HCT116 (cell line): ENCODE results near the gene KIAA0930. TPM values are rescaled to one million over a fixed set of nuclear protein-coding genes. Genes with fewer than 3 reads are reported as not detected.

Experiments
- ATAC-seq: fragments of 200-7000 bp; cut with Tn5 transposase; 2 replicates; pipeline ENCODE4 v1.9.1; 2020; ENCODE audit warnings: mild to moderate bottlenecking, moderate library complexity
- BruUV-seq: library from RNA; stranded (reverse); fragments of 400-500 nt; replicated peaks from 2 replicates; lab custom pipeline; 2021; lab: Mats Ljungman, UMichigan
- CTCF ChIA-PET: fragments of 300-600 bp; sonication (Branson Sonifier 250); formaldehyde crosslinking; loops from one replicate; lab custom pipeline; 2021; ENCODE audit warnings: antibody characterized with exemption; lab: Charles Lee
- POLR2A ChIA-PET: fragments of 300-600, 350-600 bp; sonication (Branson Sonifier 250); formaldehyde crosslinking; loops from one replicate; lab custom pipeline; 2021; ENCODE audit warnings: antibody characterized with exemption; lab: Charles Lee
- RAD21 ChIA-PET, 2 experiments: fragments of 300-600 bp; sonication (Branson Sonifier 250); formaldehyde crosslinking; loops; one replicate each; lab custom pipeline; 2023; ENCODE audit warnings: low total read pairs in 2 of 2; ENCODE audit not compliant: uncharacterized antibody in 2 of 2, unreplicated experiment in 2 of 2, low non-redundant PET in 1 of 2; lab: Charles Lee
- DNase-seq: peaks from one replicate; pipeline ENCODE4 v3.0.0-alpha.2; 2010; ENCODE audit warnings: low read depth, low spot score
- H2AFZ ChIP-seq: fragments of 200-600 bp; shearing (Covaris generic), sonication (generic); 2 replicates; pipeline ENCODE4 v1.6.1; 2017; ENCODE audit warnings: low read depth, mixed run types, mixed read lengths, antibody characterized with exemption, low read length; ENCODE audit not compliant: poor library complexity, severe bottlenecking
- H3K27ac ChIP-seq: 2 replicates; pipeline ENCODE4 v1.5.1; 2012; ENCODE audit warnings: low read depth, low read length
- H3K27me3 ChIP-seq: fragments of 200-600 bp; sonication (generic); 2 replicates; pipeline ENCODE4 v1.6.1; 2016; ENCODE audit warnings: mixed run types, low read length, mixed read lengths; ENCODE audit not compliant: insufficient read depth
- H3K36me3 ChIP-seq, 2 experiments: fragments of 200-500 bp in 1 of 2; fragments of 200-600 bp in 1 of 2; sonication (Bioruptor generic) in 1 of 2; sonication (generic) in 1 of 2; 2 replicates each; pipeline versions ENCODE4 v1.5.1 to v1.6.1; 2014 to 2016; ENCODE audit warnings: low read length in 2 of 2, inconsistent platforms in 1 of 2, mixed read lengths in 1 of 2, mixed run types in 1 of 2; ENCODE audit not compliant: insufficient read depth in 2 of 2, control insufficient read depth in 1 of 2
- H3K4me1 ChIP-seq, 2 experiments: fragments of 200-600 bp in 1 of 2; sonication (generic) in 1 of 2; 2 replicates each; pipeline versions ENCODE4 v1.5.1 to v1.6.1; 2012 to 2017; ENCODE audit warnings: low read length in 2 of 2, inconsistent platforms in 1 of 2, mild to moderate bottlenecking in 1 of 2, mixed read lengths in 1 of 2, mixed run types in 1 of 2, moderate library complexity in 1 of 2; ENCODE audit not compliant: insufficient read depth in 2 of 2, control insufficient read depth in 1 of 2
- H3K4me2 ChIP-seq: fragments of 200-600 bp; sonication (generic); 2 replicates; pipeline ENCODE4 v1.6.1; 2017; ENCODE audit warnings: mixed run types, low read length, mixed read lengths
- H3K4me3 ChIP-seq, 2 experiments: fragments of 200-600 bp in 1 of 2; sonication (generic) in 1 of 2; replicated peaks in 1 of 2; 2 replicates each; pipeline ENCODE4 v1.5.1; 2011 to 2016; ENCODE audit warnings: low read length in 2 of 2, control low read depth in 1 of 2, low read depth in 1 of 2, mild to moderate bottlenecking in 1 of 2, mixed read lengths in 1 of 2, mixed run types in 1 of 2
- H3K79me2 ChIP-seq: fragments of 200-600 bp; sonication (generic); 2 replicates; pipeline ENCODE4 v1.6.1; 2017; ENCODE audit warnings: mild to moderate bottlenecking, mixed run types, low read length, moderate library complexity, mixed read lengths; ENCODE audit not compliant: insufficient read depth
- H3K9ac ChIP-seq: fragments of 200-600 bp; sonication (generic); 2 replicates; pipeline ENCODE4 v1.6.1; 2016; ENCODE audit warnings: low read length, mixed read lengths
- H3K9me2 ChIP-seq: fragments of 200-600 bp; sonication (generic), shearing (Covaris generic); 2 replicates; pipeline ENCODE4 v1.6.1; 2017; ENCODE audit warnings: mixed run types, mild to moderate bottlenecking, moderate library complexity; ENCODE audit not compliant: insufficient read depth
- H3K9me3 ChIP-seq, 2 experiments: fragments of 200-500 bp in 1 of 2; fragments of 200-600 bp in 1 of 2; sonication (Bioruptor generic) in 1 of 2; sonication (generic) in 1 of 2; 2 replicates each; pipeline ENCODE4 v1.6.1; 2014 to 2017; ENCODE audit warnings: low read length in 2 of 2, mixed read lengths in 2 of 2, inconsistent platforms in 1 of 2, low read depth in 1 of 2, mild to moderate bottlenecking in 1 of 2, mixed run types in 1 of 2, moderate library complexity in 1 of 2; ENCODE audit not compliant: control insufficient read depth in 1 of 2, insufficient read depth in 1 of 2
- H4K20me1 ChIP-seq: fragments of 200-600 bp; sonication (generic), shearing (Covaris generic); 2 replicates; pipeline ENCODE4 v1.6.1; 2017; ENCODE audit warnings: mixed run types, mild to moderate bottlenecking, moderate library complexity; ENCODE audit not compliant: insufficient read depth
- CEBPB ChIP-seq: IDR thresholded peaks from 2 replicates; pipeline ENCODE4 v1.6.1; 2012; ENCODE audit warnings: low read depth
- EGR1 ChIP-seq: IDR thresholded peaks from 2 replicates; pipeline ENCODE4 v1.6.1; 2012; ENCODE audit warnings: low read depth
- ELF1 ChIP-seq: IDR thresholded peaks from 2 replicates; pipeline ENCODE4 v1.6.1; 2012; ENCODE audit warnings: low read depth, borderline replicate concordance
- EZH2 ChIP-seq: fragments of 200-600 bp; sonication (generic); IDR thresholded peaks from 2 replicates; pipeline ENCODE4 v1.6.1; 2017; ENCODE audit warnings: antibody characterized with exemption, mixed run types
- EZH2phosphoT487 ChIP-seq: fragments of 200-600 bp; IDR thresholded peaks from 2 replicates; pipeline ENCODE4 v1.6.1; 2018; ENCODE audit warnings: antibody characterized with exemption, borderline replicate concordance
- FOSL1 ChIP-seq: IDR thresholded peaks from 2 replicates; pipeline ENCODE4 v1.6.1; 2012; ENCODE audit warnings: low read depth
- POLR2A ChIP-seq: IDR thresholded peaks from 2 replicates; pipeline ENCODE4 v1.7.0; 2011; ENCODE audit warnings: borderline replicate concordance; ENCODE audit not compliant: insufficient read depth, insufficient read length; ENCODE audit errors: extremely low read depth
- POLR2AphosphoS5 ChIP-seq: IDR thresholded peaks from 2 replicates; pipeline ENCODE4 v1.6.1; 2011; ENCODE audit warnings: mild to moderate bottlenecking, low read depth, low read length, moderate library complexity
- RAD21 ChIP-seq: IDR thresholded peaks from 2 replicates; pipeline ENCODE4 v1.6.1; 2012; ENCODE audit warnings: low read depth, mild to moderate bottlenecking
- SIN3A ChIP-seq: IDR thresholded peaks from 2 replicates; pipeline ENCODE4 v1.6.1; 2012; ENCODE audit warnings: low read depth
- SP1 ChIP-seq: IDR thresholded peaks from 2 replicates; pipeline ENCODE4 v1.6.1; 2012; ENCODE audit warnings: low read depth
- SRF ChIP-seq: IDR thresholded peaks from 2 replicates; pipeline ENCODE4 v1.6.1; 2012; ENCODE audit warnings: low read depth
- YY1 ChIP-seq: IDR thresholded peaks from 2 replicates; pipeline ENCODE4 v1.6.1; 2011; ENCODE audit warnings: low read length, low read depth, moderate library complexity, mild to moderate bottlenecking; ENCODE audit not compliant: insufficient replicate concordance; ENCODE audit errors: extremely low read depth
- ZFX ChIP-seq: fragments of 450-650 bp; IDR thresholded peaks from 2 replicates; pipeline ENCODE4 v1.6.1; 2017
- ZNF274 ChIP-seq: fragments of 200-500 bp; sonication (Bioruptor generic); IDR thresholded peaks from 2 replicates; pipeline ENCODE4 v1.6.1; 2014; ENCODE audit warnings: mild to moderate bottlenecking, low read depth, low read length, inconsistent platforms
- intact Hi-C: fragments of 100-400 bp; cut with micrococcal nuclease; formaldehyde crosslinking; loops from 2 replicates; pipeline ENCODE4 v1.10.0; 2022
- total RNA-seq: library from RNA; stranded (reverse); gene quantifications from one replicate; pipeline ENCODE4 v1.2.1, GENCODE V29; 2021; ENCODE audit not compliant: unreplicated experiment
- TF ChIP-seq, protein P1 (sequence below), 3 experiments: fragments of 200-600 bp in 1 of 3; sonication (generic) in 1 of 3; IDR thresholded peaks in 2 of 3; conservative IDR thresholded peaks in 1 of 3; 2 replicates each; pipeline ENCODE4 v1.5.1; 2012 to 2017; ENCODE audit warnings: low read depth in 2 of 3, low read length in 2 of 3, antibody characterized with exemption in 1 of 3, borderline replicate concordance in 1 of 3, control low read depth in 1 of 3, mild to moderate bottlenecking in 1 of 3, mixed read lengths in 1 of 3, mixed run types in 1 of 3, moderate library complexity in 1 of 3; ENCODE audit not compliant: insufficient read depth in 1 of 3
- TF ChIP-seq, protein P2 (sequence below): IDR thresholded peaks from 2 replicates; pipeline ENCODE4 v1.6.1; 2012; ENCODE audit warnings: low read depth
- TF ChIP-seq, protein P3 (sequence below): IDR thresholded peaks from 2 replicates; pipeline ENCODE4 v1.6.1; 2012
- TF ChIP-seq, protein P4 (sequence below): IDR thresholded peaks from 2 replicates; pipeline ENCODE4 v1.6.1; 2012
- TF ChIP-seq, protein P5 (sequence below): IDR thresholded peaks from 2 replicates; pipeline ENCODE4 v1.6.1; 2011; ENCODE audit warnings: mild to moderate bottlenecking, low read length, moderate library complexity; ENCODE audit not compliant: insufficient replicate concordance; ENCODE audit errors: extremely low read depth

Gene KIAA0930
- total RNA-seq, 1 experiment from 2014 or later: 60.9 TPM

DNA sequence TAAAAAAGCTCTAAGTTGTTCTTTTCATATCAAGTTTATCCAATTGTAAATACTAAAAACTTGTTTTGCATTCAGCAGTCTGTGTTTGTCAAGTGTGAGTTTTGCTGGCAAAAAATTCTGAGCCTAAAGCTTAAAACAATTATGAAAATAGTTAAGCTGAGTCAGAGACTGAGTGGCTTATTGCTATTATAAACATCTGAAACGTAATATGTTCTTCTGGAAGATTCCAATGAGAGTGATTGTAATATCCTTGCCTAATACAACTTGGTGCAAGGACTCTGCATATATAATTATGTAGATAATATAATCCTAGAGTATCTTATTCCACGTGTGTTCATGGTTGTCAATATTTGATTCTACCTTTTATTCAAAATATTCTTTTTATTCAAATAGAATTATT lies 91.0 kb downstream of the KIAA0930 start:
- H3K79me2 ChIP-seq: peaks cover 9% of the 10 kb centered on the region; the same call in 1 of the 2 replicates
- intact Hi-C loops: no loop called here
- H3K4me3 ChIP-seq: no peak overlapping the region
- ATAC-seq (no peak), DNase-seq (no peak)
- H3K9ac ChIP-seq: no peak overlapping the region
- ChIA-PET RAD21 (no interaction called here), CTCF (no interaction called here), POLR2A (interaction anchor here (1.2 kb wide), 1 partner anchor 14 kb away, joined by 7 read pairs; the partner anchor contains the start of gene NUP50)
- no peaks in the 10 kb centered on the region for H3K27me3 ChIP-seq
- H3K27ac ChIP-seq: no peak overlapping the region
- H4K20me1 ChIP-seq: no peaks in the 10 kb centered on the region
- H3K9me2 ChIP-seq: no peaks in the 10 kb centered on the region
- no peaks in the 10 kb centered on the region for H3K4me1 ChIP-seq
- no TSS peak for BruUV-seq
- peaks cover 0 to 2% of the 10 kb centered on the region in 2 experiments; a peak in 2 of 4 replicates for H3K36me3 ChIP-seq
- no peak overlapping the region for H2AFZ ChIP-seq
- TF ChIP-seq, protein P1, sequence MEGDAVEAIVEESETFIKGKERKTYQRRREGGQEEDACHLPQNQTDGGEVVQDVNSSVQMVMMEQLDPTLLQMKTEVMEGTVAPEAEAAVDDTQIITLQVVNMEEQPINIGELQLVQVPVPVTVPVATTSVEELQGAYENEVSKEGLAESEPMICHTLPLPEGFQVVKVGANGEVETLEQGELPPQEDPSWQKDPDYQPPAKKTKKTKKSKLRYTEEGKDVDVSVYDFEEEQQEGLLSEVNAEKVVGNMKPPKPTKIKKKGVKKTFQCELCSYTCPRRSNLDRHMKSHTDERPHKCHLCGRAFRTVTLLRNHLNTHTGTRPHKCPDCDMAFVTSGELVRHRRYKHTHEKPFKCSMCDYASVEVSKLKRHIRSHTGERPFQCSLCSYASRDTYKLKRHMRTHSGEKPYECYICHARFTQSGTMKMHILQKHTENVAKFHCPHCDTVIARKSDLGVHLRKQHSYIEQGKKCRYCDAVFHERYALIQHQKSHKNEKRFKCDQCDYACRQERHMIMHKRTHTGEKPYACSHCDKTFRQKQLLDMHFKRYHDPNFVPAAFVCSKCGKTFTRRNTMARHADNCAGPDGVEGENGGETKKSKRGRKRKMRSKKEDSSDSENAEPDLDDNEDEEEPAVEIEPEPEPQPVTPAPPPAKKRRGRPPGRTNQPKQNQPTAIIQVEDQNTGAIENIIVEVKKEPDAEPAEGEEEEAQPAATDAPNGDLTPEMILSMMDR (IDR thresholded peaks at IDR 0.05 in 2 of 3, conservative IDR thresholded peaks at IDR 0.05 in 1 of 3; ENCODE audit: borderline replicate concordance in 1 of 3, insufficient read depth in 1 of 3, low read depth in 2 of 3, low read length in 2 of 3): no peak
- TF ChIP-seq, protein P2, sequence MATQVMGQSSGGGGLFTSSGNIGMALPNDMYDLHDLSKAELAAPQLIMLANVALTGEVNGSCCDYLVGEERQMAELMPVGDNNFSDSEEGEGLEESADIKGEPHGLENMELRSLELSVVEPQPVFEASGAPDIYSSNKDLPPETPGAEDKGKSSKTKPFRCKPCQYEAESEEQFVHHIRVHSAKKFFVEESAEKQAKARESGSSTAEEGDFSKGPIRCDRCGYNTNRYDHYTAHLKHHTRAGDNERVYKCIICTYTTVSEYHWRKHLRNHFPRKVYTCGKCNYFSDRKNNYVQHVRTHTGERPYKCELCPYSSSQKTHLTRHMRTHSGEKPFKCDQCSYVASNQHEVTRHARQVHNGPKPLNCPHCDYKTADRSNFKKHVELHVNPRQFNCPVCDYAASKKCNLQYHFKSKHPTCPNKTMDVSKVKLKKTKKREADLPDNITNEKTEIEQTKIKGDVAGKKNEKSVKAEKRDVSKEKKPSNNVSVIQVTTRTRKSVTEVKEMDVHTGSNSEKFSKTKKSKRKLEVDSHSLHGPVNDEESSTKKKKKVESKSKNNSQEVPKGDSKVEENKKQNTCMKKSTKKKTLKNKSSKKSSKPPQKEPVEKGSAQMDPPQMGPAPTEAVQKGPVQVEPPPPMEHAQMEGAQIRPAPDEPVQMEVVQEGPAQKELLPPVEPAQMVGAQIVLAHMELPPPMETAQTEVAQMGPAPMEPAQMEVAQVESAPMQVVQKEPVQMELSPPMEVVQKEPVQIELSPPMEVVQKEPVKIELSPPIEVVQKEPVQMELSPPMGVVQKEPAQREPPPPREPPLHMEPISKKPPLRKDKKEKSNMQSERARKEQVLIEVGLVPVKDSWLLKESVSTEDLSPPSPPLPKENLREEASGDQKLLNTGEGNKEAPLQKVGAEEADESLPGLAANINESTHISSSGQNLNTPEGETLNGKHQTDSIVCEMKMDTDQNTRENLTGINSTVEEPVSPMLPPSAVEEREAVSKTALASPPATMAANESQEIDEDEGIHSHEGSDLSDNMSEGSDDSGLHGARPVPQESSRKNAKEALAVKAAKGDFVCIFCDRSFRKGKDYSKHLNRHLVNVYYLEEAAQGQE: no peak
- TF ChIP-seq ELF1 (no peak), POLR2A (no peak), ZFX (no peak), EZH2 (no peak), SP1 (no peak), SIN3A (no peak), EZH2phosphoT487 (no peak), ZNF274 (no peak), SRF (no peak), EGR1 (no peak), RAD21 (no peak), CEBPB (no peak), POLR2AphosphoS5 (no peak), FOSL1 (no peak), YY1 (no peak)
- TF ChIP-seq, protein P3, sequence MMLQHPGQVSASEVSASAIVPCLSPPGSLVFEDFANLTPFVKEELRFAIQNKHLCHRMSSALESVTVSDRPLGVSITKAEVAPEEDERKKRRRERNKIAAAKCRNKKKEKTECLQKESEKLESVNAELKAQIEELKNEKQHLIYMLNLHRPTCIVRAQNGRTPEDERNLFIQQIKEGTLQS: no peak
- TF ChIP-seq, protein P4, sequence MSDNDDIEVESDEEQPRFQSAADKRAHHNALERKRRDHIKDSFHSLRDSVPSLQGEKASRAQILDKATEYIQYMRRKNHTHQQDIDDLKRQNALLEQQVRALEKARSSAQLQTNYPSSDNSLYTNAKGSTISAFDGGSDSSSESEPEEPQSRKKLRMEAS: no peak
- TF ChIP-seq, protein P5, sequence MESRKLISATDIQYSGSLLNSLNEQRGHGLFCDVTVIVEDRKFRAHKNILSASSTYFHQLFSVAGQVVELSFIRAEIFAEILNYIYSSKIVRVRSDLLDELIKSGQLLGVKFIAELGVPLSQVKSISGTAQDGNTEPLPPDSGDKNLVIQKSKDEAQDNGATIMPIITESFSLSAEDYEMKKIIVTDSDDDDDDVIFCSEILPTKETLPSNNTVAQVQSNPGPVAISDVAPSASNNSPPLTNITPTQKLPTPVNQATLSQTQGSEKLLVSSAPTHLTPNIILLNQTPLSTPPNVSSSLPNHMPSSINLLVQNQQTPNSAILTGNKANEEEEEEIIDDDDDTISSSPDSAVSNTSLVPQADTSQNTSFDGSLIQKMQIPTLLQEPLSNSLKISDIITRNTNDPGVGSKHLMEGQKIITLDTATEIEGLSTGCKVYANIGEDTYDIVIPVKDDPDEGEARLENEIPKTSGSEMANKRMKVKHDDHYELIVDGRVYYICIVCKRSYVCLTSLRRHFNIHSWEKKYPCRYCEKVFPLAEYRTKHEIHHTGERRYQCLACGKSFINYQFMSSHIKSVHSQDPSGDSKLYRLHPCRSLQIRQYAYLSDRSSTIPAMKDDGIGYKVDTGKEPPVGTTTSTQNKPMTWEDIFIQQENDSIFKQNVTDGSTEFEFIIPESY: no peak
- H3K4me2 ChIP-seq: no peak overlapping the region
- H3K9me3 ChIP-seq: no peaks in the 10 kb centered on the region
